Neural cell (in vitro differentiated cells): ENCODE data around the gene CFAP58. TPM values are rescaled to one million over a fixed set of nuclear protein-coding genes. Genes with fewer than 3 reads are reported as not detected.

Source experiments
- H2AFZ ChIP-seq: fragments of 200-600, 300-800 bp; sonication (generic), shearing (Covaris generic); 2 replicates; pipeline ENCODE4 v1.6.0; 2014; ENCODE audit warnings: low read depth, mild to moderate bottlenecking, antibody characterized with exemption, low read length, moderate library complexity
- H3F3A ChIP-seq: fragments of 200-600 bp; shearing (Covaris generic); 2 replicates; pipeline ENCODE4 v1.6.1; 2016; ENCODE audit warnings: mild to moderate bottlenecking, moderate library complexity, mixed read lengths, antibody characterized with exemption, low read length; ENCODE audit not compliant: insufficient read depth, poor library complexity, severe bottlenecking
- H3K27ac ChIP-seq: fragments of 200-600, 300-800 bp; sonication (generic), shearing (Covaris generic); 2 replicates; pipeline ENCODE4 v1.5.1; 2014; ENCODE audit warnings: mild to moderate bottlenecking, low read length, moderate library complexity
- H3K27me3 ChIP-seq: fragments of 300-800, 200-600 bp; sonication (generic), shearing (Covaris generic); 2 replicates; pipeline ENCODE4 v1.6.0; 2014; ENCODE audit warnings: mild to moderate bottlenecking, low read depth, low read length, moderate library complexity; ENCODE audit not compliant: insufficient read depth
- H3K36me3 ChIP-seq: fragments of 300-800, 200-600 bp; sonication (generic), shearing (Covaris generic); 2 replicates; pipeline ENCODE4 v1.5.1; 2014; ENCODE audit warnings: mild to moderate bottlenecking, antibody characterized with exemption, low read length, moderate library complexity; ENCODE audit not compliant: insufficient read depth
- H3K4me2 ChIP-seq: fragments of 300-800, 200-600 bp; sonication (generic), shearing (Covaris generic); 2 replicates; pipeline ENCODE4 v1.6.0; 2014; ENCODE audit warnings: mild to moderate bottlenecking, low read length
- H3K4me3 ChIP-seq: fragments of 300-800, 200-600 bp; sonication (generic), shearing (Covaris generic); 2 replicates; pipeline ENCODE4 v1.5.1; 2014; ENCODE audit warnings: mild to moderate bottlenecking, low read length, moderate library complexity
- H3K79me2 ChIP-seq: fragments of 200-600 bp; shearing (Covaris generic); replicated peaks from 2 replicates; pipeline ENCODE4 v1.6.0; 2014; ENCODE audit warnings: mild to moderate bottlenecking, low read length, moderate library complexity; ENCODE audit not compliant: insufficient read depth
- H3K9ac ChIP-seq: fragments of 300-800, 200-600 bp; sonication (generic), shearing (Covaris generic); 2 replicates; pipeline ENCODE4 v1.6.1; 2016; ENCODE audit warnings: mild to moderate bottlenecking, low read length, mixed read lengths
- H3K9me2 ChIP-seq: fragments of 200-600 bp; shearing (Covaris generic); 2 replicates; pipeline ENCODE4 v1.6.1; 2016; ENCODE audit warnings: mild to moderate bottlenecking, low read length, mixed read lengths; ENCODE audit not compliant: insufficient read depth
- H3K9me3 ChIP-seq: fragments of 200-600, 300-800 bp; sonication (generic), shearing (Covaris generic); 2 replicates; pipeline ENCODE4 v1.6.1; 2016; ENCODE audit warnings: mild to moderate bottlenecking, mixed run types, low read length, moderate library complexity, mixed read lengths
- H4K20me1 ChIP-seq: fragments of 200-600 bp; shearing (Covaris generic); 2 replicates; pipeline ENCODE4 v1.6.1; 2016; ENCODE audit warnings: mild to moderate bottlenecking, mixed run types; ENCODE audit not compliant: insufficient read depth
- EP300 ChIP-seq: fragments of 450-650 bp; conservative IDR thresholded peaks from 2 replicates; pipeline ENCODE4 v1.6.1; 2014; ENCODE audit warnings: antibody characterized with exemption, mild to moderate bottlenecking, moderate library complexity; ENCODE audit not compliant: poor library complexity, severe bottlenecking
- EZH2 ChIP-seq: fragments of 200-600, 300-800 bp; shearing (Covaris generic), sonication (generic); IDR thresholded peaks from 2 replicates; pipeline ENCODE4 v1.6.1; 2014; ENCODE audit warnings: antibody characterized with exemption, low read length, borderline replicate concordance, mild to moderate bottlenecking; ENCODE audit not compliant: insufficient read depth, poor library complexity, severe bottlenecking
- MXI1 ChIP-seq: fragments of 450-650 bp; conservative IDR thresholded peaks from 2 replicates; pipeline ENCODE4 v1.6.1; 2014; ENCODE audit warnings: antibody characterized with exemption, mild to moderate bottlenecking; ENCODE audit not compliant: poor library complexity, severe bottlenecking
- POLR2AphosphoS5 ChIP-seq: IDR thresholded peaks from 2 replicates; pipeline ENCODE4 v1.6.1; 2012
- RAD21 ChIP-seq: fragments of 450-650 bp; conservative IDR thresholded peaks from 2 replicates; pipeline ENCODE4 v1.6.1; 2014; ENCODE audit warnings: antibody characterized with exemption, mild to moderate bottlenecking, moderate library complexity
- SMC3 ChIP-seq: fragments of 450-650 bp; conservative IDR thresholded peaks from 2 replicates; pipeline ENCODE4 v1.6.1; 2014; ENCODE audit warnings: antibody characterized with exemption, mild to moderate bottlenecking, moderate library complexity; ENCODE audit not compliant: poor library complexity
- TAF1 ChIP-seq: IDR thresholded peaks from 2 replicates; pipeline ENCODE4 v1.6.1; 2012; ENCODE audit warnings: low read depth
- polyA plus RNA-seq: library from polyadenylated mRNA; depleted of rRNA; stranded (reverse); fragments of >200 nt; gene quantifications from 2 replicates; pipeline ENCODE4 v1.2.3, GENCODE V29; 2014
- TF ChIP-seq, protein P1 (sequence below): IDR thresholded peaks from 2 replicates; pipeline ENCODE4 v1.6.1; 2012; ENCODE audit warnings: borderline replicate concordance
- TF ChIP-seq, protein P2 (sequence below): fragments of 450-650 bp; IDR thresholded peaks from 2 replicates; pipeline ENCODE4 v1.5.1; 2014; ENCODE audit warnings: antibody characterized with exemption, mild to moderate bottlenecking, moderate library complexity; ENCODE audit not compliant: poor library complexity, severe bottlenecking

The CFAP58 gene
- polyA plus RNA-seq, 1 donor from 2014 or later: not detected

DNA sequence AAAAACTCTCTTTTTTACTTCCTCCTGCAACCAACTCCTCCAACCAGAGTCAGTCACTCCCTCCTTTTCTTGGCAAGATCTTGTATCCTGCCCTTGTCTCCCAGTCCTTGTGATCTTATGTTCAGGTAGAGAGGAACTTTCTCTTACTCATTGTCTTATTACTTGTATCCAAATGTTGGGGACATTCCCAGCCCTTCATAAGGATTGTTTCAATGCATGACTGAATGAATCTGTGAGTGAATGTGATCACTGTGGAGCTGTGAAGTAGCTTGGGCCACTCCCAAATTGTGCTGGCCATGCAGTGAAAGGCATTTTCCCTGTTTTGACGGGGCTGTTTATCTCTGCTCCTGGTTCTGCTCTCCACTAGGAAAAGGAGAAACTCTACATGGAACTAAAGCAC, 93.7 kb downstream of the CFAP58 start:
- H3K27me3 ChIP-seq: no peaks in the 10 kb centered on the region
- no peaks in the 10 kb centered on the region for H4K20me1 ChIP-seq

DNA sequence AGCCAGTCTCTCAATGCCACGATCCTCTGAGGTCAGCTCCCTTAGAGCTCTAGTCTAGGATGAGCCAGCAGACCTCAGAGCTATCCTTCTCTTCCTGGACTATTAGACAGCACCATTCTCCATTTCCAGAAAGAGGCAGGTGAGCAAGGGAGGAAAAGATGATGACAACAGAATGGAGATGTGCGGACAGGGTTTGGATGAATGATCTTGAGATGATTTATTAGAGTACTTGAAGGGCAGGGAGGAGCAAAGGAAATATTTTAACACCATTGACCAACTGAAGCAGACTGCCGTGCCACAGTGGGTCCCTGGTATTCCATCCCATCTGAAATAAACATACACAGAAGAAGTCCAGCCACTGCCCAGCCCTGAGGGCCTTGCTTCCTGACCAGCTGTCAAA, 94.3 kb downstream of the CFAP58 start:
- no peaks in the 10 kb centered on the region for H3F3A ChIP-seq
- no peaks in the 10 kb centered on the region for H3K9me3 ChIP-seq
- no peaks in the 10 kb centered on the region for H3K36me3 ChIP-seq
- H3K9me2 ChIP-seq: no peaks in the 10 kb centered on the region
- H3K4me3 ChIP-seq: no peak overlapping the region
- H3K79me2 ChIP-seq: no peaks in the 10 kb centered on the region
- no peaks in the 10 kb centered on the region for H3K27me3 ChIP-seq
- no peak overlapping the region for H3K4me2 ChIP-seq
- no peak for TF ChIP-seq POLR2AphosphoS5
- TF ChIP-seq EP300: no peak
- TF ChIP-seq TAF1: no peak
- TF ChIP-seq RAD21: no peak
- no peak for TF ChIP-seq EZH2
- no peaks in the 10 kb centered on the region for H4K20me1 ChIP-seq
- H3K9ac ChIP-seq: no peak overlapping the region
- no peak overlapping the region for H2AFZ ChIP-seq
- no peak overlapping the region for H3K27ac ChIP-seq

More for the DNA sequence above, 93.7 kb downstream of the CFAP58 start:
- no peaks in the 10 kb centered on the region for H3K9me3 ChIP-seq
- H3K4me2 ChIP-seq: no peak overlapping the region
- no peak overlapping the region for H3K27ac ChIP-seq
- no peak overlapping the region for H2AFZ ChIP-seq
- no peaks in the 10 kb centered on the region for H3K36me3 ChIP-seq
- no peak overlapping the region for H3K9ac ChIP-seq
- no peaks in the 10 kb centered on the region for H3F3A ChIP-seq
- TF ChIP-seq, protein P1, sequence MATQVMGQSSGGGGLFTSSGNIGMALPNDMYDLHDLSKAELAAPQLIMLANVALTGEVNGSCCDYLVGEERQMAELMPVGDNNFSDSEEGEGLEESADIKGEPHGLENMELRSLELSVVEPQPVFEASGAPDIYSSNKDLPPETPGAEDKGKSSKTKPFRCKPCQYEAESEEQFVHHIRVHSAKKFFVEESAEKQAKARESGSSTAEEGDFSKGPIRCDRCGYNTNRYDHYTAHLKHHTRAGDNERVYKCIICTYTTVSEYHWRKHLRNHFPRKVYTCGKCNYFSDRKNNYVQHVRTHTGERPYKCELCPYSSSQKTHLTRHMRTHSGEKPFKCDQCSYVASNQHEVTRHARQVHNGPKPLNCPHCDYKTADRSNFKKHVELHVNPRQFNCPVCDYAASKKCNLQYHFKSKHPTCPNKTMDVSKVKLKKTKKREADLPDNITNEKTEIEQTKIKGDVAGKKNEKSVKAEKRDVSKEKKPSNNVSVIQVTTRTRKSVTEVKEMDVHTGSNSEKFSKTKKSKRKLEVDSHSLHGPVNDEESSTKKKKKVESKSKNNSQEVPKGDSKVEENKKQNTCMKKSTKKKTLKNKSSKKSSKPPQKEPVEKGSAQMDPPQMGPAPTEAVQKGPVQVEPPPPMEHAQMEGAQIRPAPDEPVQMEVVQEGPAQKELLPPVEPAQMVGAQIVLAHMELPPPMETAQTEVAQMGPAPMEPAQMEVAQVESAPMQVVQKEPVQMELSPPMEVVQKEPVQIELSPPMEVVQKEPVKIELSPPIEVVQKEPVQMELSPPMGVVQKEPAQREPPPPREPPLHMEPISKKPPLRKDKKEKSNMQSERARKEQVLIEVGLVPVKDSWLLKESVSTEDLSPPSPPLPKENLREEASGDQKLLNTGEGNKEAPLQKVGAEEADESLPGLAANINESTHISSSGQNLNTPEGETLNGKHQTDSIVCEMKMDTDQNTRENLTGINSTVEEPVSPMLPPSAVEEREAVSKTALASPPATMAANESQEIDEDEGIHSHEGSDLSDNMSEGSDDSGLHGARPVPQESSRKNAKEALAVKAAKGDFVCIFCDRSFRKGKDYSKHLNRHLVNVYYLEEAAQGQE: no peak
- no peak for TF ChIP-seq SMC3
- H3K9me2 ChIP-seq: no peaks in the 10 kb centered on the region
- H3K4me3 ChIP-seq: no peak overlapping the region
- H3K79me2 ChIP-seq: no peaks in the 10 kb centered on the region

DNA sequence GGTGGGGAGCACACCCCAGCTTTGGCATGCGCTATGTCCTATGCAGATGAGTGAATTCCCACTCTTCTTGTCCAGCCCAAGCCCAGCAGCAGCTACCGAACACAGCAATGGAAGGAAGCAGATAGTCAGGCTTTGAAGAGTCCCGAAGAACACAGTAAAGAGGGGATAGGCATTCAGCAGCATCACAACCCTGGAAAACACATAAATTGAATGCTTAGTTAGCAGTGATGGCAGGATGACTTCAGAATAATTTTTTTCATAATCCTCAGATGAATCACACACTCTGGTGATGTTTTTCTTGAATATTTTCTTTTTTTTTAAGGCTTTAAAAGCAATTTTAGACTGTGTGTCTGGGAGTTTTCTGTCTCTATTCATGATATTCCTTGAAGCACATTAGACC, 95.8 kb downstream of the CFAP58 start:
- Histone ChIP-seq H3K9ac (no peak overlapping the region), H3F3A (no peaks in the 10 kb centered on the region), H2AFZ (no peak overlapping the region), H3K27me3 (no peaks in the 10 kb centered on the region), H3K9me3 (no peaks in the 10 kb centered on the region), H3K36me3 (no peaks in the 10 kb centered on the region), H3K9me2 (no peaks in the 10 kb centered on the region), H3K79me2 (no peaks in the 10 kb centered on the region), H4K20me1 (no peaks in the 10 kb centered on the region), H3K4me2 (no peak overlapping the region), H3K27ac (no peak overlapping the region), H3K4me3 (no peak overlapping the region)
- TF ChIP-seq EP300 (no peak), SMC3 (no peak), TAF1 (no peak), RAD21 (no peak), MXI1 (no peak), POLR2AphosphoS5 (no peak), EZH2 (no peak)
- TF ChIP-seq, protein P1: no peak
- TF ChIP-seq, protein P2, sequence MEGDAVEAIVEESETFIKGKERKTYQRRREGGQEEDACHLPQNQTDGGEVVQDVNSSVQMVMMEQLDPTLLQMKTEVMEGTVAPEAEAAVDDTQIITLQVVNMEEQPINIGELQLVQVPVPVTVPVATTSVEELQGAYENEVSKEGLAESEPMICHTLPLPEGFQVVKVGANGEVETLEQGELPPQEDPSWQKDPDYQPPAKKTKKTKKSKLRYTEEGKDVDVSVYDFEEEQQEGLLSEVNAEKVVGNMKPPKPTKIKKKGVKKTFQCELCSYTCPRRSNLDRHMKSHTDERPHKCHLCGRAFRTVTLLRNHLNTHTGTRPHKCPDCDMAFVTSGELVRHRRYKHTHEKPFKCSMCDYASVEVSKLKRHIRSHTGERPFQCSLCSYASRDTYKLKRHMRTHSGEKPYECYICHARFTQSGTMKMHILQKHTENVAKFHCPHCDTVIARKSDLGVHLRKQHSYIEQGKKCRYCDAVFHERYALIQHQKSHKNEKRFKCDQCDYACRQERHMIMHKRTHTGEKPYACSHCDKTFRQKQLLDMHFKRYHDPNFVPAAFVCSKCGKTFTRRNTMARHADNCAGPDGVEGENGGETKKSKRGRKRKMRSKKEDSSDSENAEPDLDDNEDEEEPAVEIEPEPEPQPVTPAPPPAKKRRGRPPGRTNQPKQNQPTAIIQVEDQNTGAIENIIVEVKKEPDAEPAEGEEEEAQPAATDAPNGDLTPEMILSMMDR: no peak
